ENCODE measurements around the gene MYD88.

MYD88 gene

GRCh38 chr3:38163841-38164642 is 25.6 kb downstream of the MYD88 start:
- in situ Hi-C loops (cut with MboI; ENCODE audit: low sequenced_read_pairs), result no loop called here

- in situ Hi-C loops (cut with MboI; ENCODE audit: low sequenced_read_pairs), result no loop called here
Observed at GRCh38 chr3:38164643-38164951, 26.1 kb downstream of the MYD88 start.

- in situ Hi-C loops (cut with MboI; ENCODE audit: low sequenced_read_pairs), result no loop called here
Observed at GRCh38 chr3:38164952-38165721, 26.7 kb downstream of the MYD88 start, which contains the start of gene OXSR1. TSS of gene OXSR1 (plus strand) at chr3:38165537. CDS start at chr3:38165877, 340 bp downstream.

- in situ Hi-C loops (cut with MboI; ENCODE audit: low sequenced_read_pairs), result no loop called here
Observed at GRCh38 chr3:38165722-38166387, 27.4 kb downstream of the MYD88 start.

GRCh38 chr3:38167591-38167990 is 29.1 kb downstream of the MYD88 start:
- in situ Hi-C loops (cut with MboI; ENCODE audit: low sequenced_read_pairs), result no loop called here

GRCh38 chr3:38168151-38169026 is 29.9 kb downstream of the MYD88 start:
- in situ Hi-C loops (cut with MboI; ENCODE audit: low sequenced_read_pairs), result no loop called here

GRCh38 chr3:38169027-38169317 is 30.5 kb downstream of the MYD88 start:
- in situ Hi-C loops (cut with MboI; ENCODE audit: low sequenced_read_pairs), result no loop called here

- in situ Hi-C loops (cut with MboI; ENCODE audit: low sequenced_read_pairs), result no loop called here
Observed at GRCh38 chr3:38170722-38171121, 32.3 kb downstream of the MYD88 start.

GRCh38 chr3:38171622-38172021 is 33.2 kb downstream of the MYD88 start:
- in situ Hi-C loops (cut with MboI; ENCODE audit: low sequenced_read_pairs), result no loop called here

GRCh38 chr3:38173834-38174418 is 35.5 kb downstream of the MYD88 start:
- in situ Hi-C loops (cut with MboI; ENCODE audit: low sequenced_read_pairs), result no loop called here

GRCh38 chr3:38177181-38177580 is 38.7 kb downstream of the MYD88 start:
- in situ Hi-C loops (cut with MboI; ENCODE audit: low sequenced_read_pairs), result no loop called here

- in situ Hi-C loops (cut with MboI; ENCODE audit: low sequenced_read_pairs), result no loop called here
Observed at GRCh38 chr3:38186781-38187180, 48.3 kb downstream of the MYD88 start.

GRCh38 chr3:38190481-38190881 is 52.0 kb downstream of the MYD88 start:
- in situ Hi-C loops (cut with MboI; ENCODE audit: low sequenced_read_pairs), result no loop called here
